ENCODE results near the gene ZNF732. TPM values are rescaled to one million over a fixed set of nuclear protein-coding genes. Genes with fewer than 3 reads are reported as not detected.
"Not testable (repeated sequence)": the region's sequence is repeated elsewhere in the genome, so short reads cannot be mapped to it uniquely, and the experiment has no call there.

Gene ZNF732
- total RNA-seq, 1 experiment from 2014 or later = 0.47 TPM

DNA sequence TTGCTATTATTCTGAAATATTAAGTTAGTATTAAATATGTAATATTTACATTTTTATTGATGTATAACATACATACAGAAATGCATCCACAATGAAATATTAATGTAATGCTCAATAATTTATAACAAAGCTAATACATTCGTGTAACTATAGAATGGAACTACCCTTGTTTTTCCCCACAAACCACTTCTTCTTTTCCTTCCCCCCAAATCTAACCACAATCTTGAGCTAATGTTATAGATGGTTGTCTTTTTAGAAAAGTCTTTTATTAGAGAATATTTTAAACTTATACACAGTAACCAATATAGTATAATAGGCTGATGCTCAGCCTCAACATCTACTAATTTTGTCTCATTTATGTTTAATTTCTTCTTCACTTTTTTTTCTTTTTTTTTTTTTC lies 4.5 kb upstream of the ZNF732 start:
- intact Hi-C loops (cut with micrococcal nuclease) = no loop called here
- BruUV-seq (replicated peaks) = no TSS peak
- CTCF ChIA-PET = no interaction called here
- no peaks in the 10 kb centered on the region for H3K27me3 Mint-ChIP-seq (ENCODE audit: insufficient read depth, unreplicated experiment)
- no peak for DNase-seq (ENCODE audit: unreplicated experiment)
- TF ChIP-seq, protein P1, sequence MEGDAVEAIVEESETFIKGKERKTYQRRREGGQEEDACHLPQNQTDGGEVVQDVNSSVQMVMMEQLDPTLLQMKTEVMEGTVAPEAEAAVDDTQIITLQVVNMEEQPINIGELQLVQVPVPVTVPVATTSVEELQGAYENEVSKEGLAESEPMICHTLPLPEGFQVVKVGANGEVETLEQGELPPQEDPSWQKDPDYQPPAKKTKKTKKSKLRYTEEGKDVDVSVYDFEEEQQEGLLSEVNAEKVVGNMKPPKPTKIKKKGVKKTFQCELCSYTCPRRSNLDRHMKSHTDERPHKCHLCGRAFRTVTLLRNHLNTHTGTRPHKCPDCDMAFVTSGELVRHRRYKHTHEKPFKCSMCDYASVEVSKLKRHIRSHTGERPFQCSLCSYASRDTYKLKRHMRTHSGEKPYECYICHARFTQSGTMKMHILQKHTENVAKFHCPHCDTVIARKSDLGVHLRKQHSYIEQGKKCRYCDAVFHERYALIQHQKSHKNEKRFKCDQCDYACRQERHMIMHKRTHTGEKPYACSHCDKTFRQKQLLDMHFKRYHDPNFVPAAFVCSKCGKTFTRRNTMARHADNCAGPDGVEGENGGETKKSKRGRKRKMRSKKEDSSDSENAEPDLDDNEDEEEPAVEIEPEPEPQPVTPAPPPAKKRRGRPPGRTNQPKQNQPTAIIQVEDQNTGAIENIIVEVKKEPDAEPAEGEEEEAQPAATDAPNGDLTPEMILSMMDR (IDR thresholded peaks at IDR 0.05; ENCODE audit: unreplicated experiment) = no peak
- POLR2A ChIA-PET = no interaction called here
- no peaks in the 10 kb centered on the region for H3K4me1 Mint-ChIP-seq (ENCODE audit: insufficient read depth, unreplicated experiment)
- H3K9me3 Mint-ChIP-seq (ENCODE audit: unreplicated experiment) = peaks cover 11% of the 10 kb centered on the region
- H3K27ac Mint-ChIP-seq (ENCODE audit: low read depth, unreplicated experiment) = no peak overlapping the region
- no peaks in the 10 kb centered on the region for H3K36me3 Mint-ChIP-seq (ENCODE audit: insufficient read depth, unreplicated experiment)
- no peak overlapping the region for H3K4me3 Mint-ChIP-seq (ENCODE audit: unreplicated experiment)

DNA sequence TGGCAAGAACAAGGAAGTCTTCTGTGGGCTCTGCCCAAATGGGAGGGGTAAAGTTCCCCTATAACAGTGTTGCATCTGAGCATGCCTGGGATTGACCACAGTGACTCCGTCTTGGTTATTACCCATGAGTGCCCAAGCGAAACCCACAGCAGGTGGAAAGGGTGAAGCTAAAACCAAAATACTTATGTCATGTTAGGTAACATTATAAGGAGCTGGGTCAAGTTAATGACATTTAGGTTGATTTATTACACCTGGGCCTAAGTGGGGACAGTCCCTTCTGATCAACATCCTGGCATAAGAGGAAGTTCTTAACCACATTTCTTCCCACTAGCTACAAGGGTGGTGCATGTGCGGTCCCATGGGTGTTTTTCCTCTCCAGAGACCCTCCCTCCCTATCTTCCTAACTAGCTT lies 1.3 kb upstream of the ZNF732 start:
- TF ChIP-seq, protein P1 (IDR thresholded peaks at IDR 0.05; ENCODE audit: unreplicated experiment) = no peak
- ChIA-PET POLR2A (interaction anchor here (1.3 kb wide), 1 partner anchor 253 kb away, joined by 3 read pairs; the partner anchor contains the start of gene ZNF595), CTCF (no interaction called here)
- Mint-ChIP-seq H3K27me3 (ENCODE audit: insufficient read depth, unreplicated experiment) (no peaks in the 10 kb centered on the region), H3K4me1 (ENCODE audit: insufficient read depth, unreplicated experiment) (no peaks in the 10 kb centered on the region), H3K27ac (ENCODE audit: low read depth, unreplicated experiment) (no peak overlapping the region), H3K9me3 (ENCODE audit: unreplicated experiment) (peaks cover 18% of the 10 kb centered on the region), H3K36me3 (ENCODE audit: insufficient read depth, unreplicated experiment) (no peaks in the 10 kb centered on the region), H3K4me3 (ENCODE audit: unreplicated experiment) (no peak overlapping the region)
- no peak for DNase-seq (ENCODE audit: unreplicated experiment)
- no TSS peak for BruUV-seq (replicated peaks)
- intact Hi-C loops (cut with micrococcal nuclease) = no loop called here

DNA sequence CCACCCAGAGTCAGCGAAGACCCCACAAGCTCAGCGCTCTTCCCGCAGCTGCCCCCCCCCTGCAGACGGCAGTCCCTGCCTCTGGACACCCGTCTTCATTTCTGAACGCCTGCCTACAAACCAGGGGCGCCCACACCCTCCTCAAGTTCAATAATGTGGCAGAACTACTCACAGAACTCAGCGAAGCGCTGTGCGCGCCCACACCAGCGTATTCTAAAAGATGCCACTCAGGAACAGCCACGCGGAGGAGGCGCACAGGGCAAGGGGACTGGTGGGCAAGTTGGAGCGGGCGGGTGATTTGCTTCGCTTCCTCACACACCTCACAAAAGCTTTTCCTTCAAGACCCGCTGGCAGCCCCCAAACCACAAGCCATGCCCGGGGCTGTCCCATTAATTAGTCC lies 758 bp downstream of the ZNF732 start:
- Mint-ChIP-seq H3K4me3 (ENCODE audit: unreplicated experiment) (peak overlapping the region; percentile 81), H3K9me3 (ENCODE audit: unreplicated experiment) (peaks cover 21% of the 10 kb centered on the region), H3K27ac (ENCODE audit: low read depth, unreplicated experiment) (peak overlapping the region; percentile 49)
- POLR2A ChIA-PET = interaction anchor here (0.7 to 2.4 kb wide), 3 partner anchors 34 to 180 kb away, joined by 3 to 7 read pairs (median 6); partner anchors contain the start of genes ZNF141 and ZNF718
- H3K36me3 Mint-ChIP-seq (ENCODE audit: insufficient read depth, unreplicated experiment); intact Hi-C loops (cut with micrococcal nuclease); H3K4me1 Mint-ChIP-seq (ENCODE audit: insufficient read depth, unreplicated experiment); CTCF ChIA-PET; BruUV-seq (replicated peaks); DNase-seq (ENCODE audit: unreplicated experiment); H3K27me3 Mint-ChIP-seq (ENCODE audit: insufficient read depth, unreplicated experiment): not testable (repeated sequence)

DNA sequence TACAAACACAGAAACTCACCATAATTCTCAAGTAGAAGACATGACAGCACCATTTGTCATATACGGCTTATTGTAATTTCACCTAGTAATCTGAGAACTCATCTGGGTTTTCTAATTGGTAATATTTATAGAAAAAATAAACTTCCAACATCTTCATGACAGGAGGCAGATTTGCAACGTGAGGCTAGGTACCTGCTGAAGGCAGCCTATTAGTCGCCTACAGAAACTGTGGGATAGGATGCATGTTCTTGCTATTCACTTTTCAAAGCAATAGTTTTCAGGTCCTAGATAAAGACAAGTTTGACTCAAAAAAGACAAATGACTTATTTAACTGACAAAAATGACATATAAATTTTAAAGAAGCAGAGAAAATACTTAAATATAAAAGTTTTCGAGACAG lies 2.9 kb downstream of the ZNF732 start:
- Mint-ChIP-seq H3K36me3 (ENCODE audit: insufficient read depth, unreplicated experiment) (no peaks in the 10 kb centered on the region), H3K9me3 (ENCODE audit: unreplicated experiment) (peaks cover 21% of the 10 kb centered on the region), H3K4me1 (ENCODE audit: insufficient read depth, unreplicated experiment) (no peaks in the 10 kb centered on the region), H3K27me3 (ENCODE audit: insufficient read depth, unreplicated experiment) (no peaks in the 10 kb centered on the region), H3K4me3 (ENCODE audit: unreplicated experiment) (no peak overlapping the region), H3K27ac (ENCODE audit: low read depth, unreplicated experiment) (no peak overlapping the region)
- POLR2A ChIA-PET = no interaction called here
- CTCF ChIA-PET = no interaction called here
- no TSS peak for BruUV-seq (replicated peaks)
- no peak for DNase-seq (ENCODE audit: unreplicated experiment)
- TF ChIP-seq, protein P1 (IDR thresholded peaks at IDR 0.05; ENCODE audit: unreplicated experiment) = no peak
- intact Hi-C loops (cut with micrococcal nuclease) = no loop called here

DNA sequence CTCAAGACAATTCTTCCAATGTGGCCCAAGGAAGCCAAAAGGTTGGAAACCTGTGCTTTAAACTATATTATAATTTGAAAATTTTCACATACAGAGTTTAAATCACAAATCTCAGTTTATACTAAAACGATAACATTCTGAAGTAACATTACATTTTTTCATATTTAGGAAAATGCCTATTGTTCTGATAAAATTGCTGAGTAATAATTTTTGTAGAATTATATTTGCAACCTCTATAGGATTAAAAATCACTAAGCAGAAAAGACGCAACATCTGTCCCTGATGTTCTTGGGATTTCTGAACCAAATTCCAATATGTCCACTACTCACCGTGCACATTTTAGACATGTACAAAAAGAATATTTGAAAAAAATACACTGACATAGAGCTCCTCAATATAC lies 10.5 kb downstream of the ZNF732 start:
- ChIA-PET CTCF (interaction anchor here (0.7 kb wide), 1 partner anchor 27 kb away, joined by 3 read pairs; no protein-coding TSS in a partner anchor), POLR2A (interaction anchor here (1.0 to 1.8 kb wide), 2 partner anchors 8 to 11 kb away, joined by 3 read pairs; partner anchors contain the start of gene ZNF732)
- BruUV-seq (replicated peaks) = no TSS peak
- H3K27me3 Mint-ChIP-seq (ENCODE audit: insufficient read depth, unreplicated experiment) = no peaks in the 10 kb centered on the region
- no peak overlapping the region for H3K27ac Mint-ChIP-seq (ENCODE audit: low read depth, unreplicated experiment)
- no peaks in the 10 kb centered on the region for H3K4me1 Mint-ChIP-seq (ENCODE audit: insufficient read depth, unreplicated experiment)
- no peaks in the 10 kb centered on the region for H3K9me3 Mint-ChIP-seq (ENCODE audit: unreplicated experiment)
- no peak for DNase-seq (ENCODE audit: unreplicated experiment)
- H3K4me3 Mint-ChIP-seq (ENCODE audit: unreplicated experiment) = no peak overlapping the region
- TF ChIP-seq, protein P1 (IDR thresholded peaks at IDR 0.05; ENCODE audit: unreplicated experiment) = no peak
- peaks cover 6% of the 10 kb centered on the region for H3K36me3 Mint-ChIP-seq (ENCODE audit: insufficient read depth, unreplicated experiment)
- intact Hi-C loops (cut with micrococcal nuclease) = no loop called here

All from MCF 10A (cell line).